Stimulated activated CD8-positive, alpha-beta memory T cell treated with anti-CD3 and anti-CD28 coated beads, Interleukin-12 subunit alpha, Interleukin-12 subunit beta, amount 100 ng/mL, for 1 hour (primary cell): ENCODE measurements around the gene TP63.

Experiments
- DNase-seq: peaks from one replicate; pipeline ENCODE4 v3.0.0-alpha.2; 2020; ENCODE audit warnings: low read depth

TP63 gene

DNA sequence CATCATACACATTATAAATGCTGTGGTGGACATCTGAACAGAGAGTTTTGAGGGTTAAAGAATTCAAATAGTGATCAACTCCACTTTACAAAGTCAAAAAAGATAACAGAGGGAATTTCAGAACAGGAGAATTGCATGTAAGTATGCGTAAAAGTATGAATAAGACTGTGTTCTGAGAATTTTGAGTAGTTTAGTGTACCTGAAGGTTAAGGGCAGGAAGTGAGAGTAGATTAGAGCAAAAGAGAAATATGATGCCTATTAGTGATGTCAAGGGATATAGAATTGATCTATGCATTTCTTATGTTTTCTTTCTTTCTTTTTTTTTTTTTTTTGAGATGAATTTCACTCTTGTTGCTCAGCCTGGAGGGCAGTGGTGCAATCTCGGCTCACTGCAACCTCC is 53.1 kb downstream of the TP63 start:
- no peak for DNase-seq

DNA sequence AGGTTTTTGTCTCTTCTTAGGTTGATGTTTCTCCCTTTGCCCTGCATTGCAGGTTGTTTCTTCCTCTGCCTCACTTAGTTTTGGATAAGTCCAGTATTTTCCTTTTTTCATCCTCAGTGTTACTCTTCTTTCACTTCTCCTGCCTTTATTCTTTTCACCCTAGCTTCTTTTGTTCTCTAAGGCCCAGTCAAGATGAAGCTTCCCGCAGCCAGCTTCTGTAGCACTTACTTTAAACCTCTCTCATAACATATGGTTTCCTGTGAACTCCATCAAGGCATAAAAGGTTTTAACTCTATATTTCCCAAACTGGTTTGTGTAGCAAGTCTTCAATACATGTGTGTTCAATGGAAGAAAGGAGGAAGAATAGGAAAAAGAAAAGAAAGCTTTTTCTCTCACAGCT is 54.1 kb downstream of the TP63 start:
- DNase-seq = no peak

DNA sequence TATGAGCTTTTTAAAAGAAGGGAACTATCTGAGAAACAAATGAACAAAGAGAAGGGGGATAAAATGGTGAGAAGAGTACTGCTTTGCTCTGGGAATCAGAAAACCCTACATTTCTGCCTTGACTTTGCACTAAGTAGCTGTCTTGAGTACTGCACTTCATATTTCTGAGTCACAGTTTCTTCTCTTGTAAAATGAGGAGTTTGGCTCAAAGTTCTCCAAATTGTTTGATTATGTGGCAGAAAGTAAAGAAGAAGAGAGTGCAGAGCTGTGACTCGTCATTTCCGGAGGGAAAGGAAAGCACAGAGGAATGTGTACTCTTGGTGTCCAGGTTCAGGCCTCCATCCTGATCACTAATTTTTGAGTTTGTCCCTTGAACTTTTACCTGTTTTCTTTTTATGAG is 54.7 kb downstream of the TP63 start:
- DNase-seq = no peak

DNA sequence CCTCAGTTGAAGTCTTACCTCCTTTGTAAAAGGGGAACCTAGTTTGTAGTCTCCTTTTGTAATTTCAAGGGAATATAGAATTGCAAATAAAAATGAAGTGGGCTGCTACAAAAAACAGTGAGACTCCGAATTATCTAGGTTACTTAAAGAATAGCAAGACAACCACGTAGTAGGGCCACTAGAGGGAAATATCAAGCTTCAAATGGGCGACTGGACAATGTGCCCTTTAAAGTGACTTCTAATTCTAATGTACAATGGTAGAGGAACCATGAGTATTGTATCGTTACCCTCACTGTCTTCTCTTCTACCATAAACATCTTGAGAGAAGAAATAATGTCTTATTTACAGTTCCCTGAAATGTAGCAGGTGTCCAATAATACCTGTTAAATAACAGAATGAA is 56.3 kb downstream of the TP63 start:
- DNase-seq = no peak

GRCh38 chr3:189688262-189688661 is 57.1 kb downstream of the TP63 start:
- no peak for DNase-seq

DNA sequence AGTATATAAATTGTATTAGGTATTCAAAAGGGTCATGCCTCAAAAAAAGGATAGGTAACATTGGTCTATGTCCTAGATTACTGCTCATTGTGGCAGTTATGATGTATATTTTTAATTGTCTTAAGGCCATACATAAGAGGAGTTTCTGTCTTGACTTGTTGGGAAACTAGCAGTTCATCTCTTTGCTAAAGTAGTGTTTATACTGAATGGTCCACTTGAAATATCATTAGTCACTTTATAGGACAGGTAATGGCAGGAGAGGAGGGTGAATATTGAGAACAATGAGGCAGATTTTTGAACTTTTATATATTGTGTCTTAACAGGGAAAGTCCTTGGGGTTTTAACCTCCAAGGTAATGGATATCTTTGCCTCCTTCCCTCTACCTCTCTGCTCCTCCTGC is 58.4 kb downstream of the TP63 start:
- DNase-seq = no peak

DNA sequence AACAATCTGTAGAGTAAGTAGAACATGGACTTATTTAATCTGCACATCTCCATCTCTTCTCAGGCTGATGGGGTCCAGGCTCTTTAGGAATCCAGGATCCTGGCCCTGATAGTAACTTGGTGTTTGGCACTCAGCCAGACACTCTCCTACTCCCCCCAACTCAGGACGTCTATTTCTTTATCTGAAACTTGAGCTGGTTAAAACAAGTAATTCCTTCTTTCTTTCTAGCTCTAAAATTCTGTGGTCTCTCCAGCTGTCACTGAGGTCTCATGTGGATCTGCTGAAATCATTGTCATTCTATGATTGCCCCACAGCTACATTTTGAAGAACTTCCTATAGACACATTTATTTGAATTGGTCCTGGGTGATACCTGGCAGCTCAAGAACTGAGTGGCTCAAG is 59.0 kb downstream of the TP63 start:
- DNase-seq = no peak

DNA sequence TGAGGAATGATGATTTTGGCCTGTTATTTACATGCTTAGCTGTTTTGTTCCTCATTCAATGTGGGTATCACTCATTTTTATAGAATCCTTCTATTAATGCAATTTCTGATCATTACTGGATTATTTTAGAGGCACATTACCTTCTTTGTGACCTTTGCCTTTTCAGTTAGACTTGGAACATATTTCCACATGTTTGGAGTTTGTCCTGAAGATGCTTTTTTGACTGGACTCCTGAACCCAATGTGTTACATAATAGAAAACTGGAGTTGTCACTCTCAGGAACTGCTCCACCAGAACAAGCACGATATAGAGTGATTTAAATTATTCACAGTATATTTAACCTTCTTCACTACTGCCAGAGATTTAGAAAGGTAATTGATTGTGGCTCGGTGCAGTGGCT is 59.5 kb downstream of the TP63 start:
- no peak for DNase-seq

DNA sequence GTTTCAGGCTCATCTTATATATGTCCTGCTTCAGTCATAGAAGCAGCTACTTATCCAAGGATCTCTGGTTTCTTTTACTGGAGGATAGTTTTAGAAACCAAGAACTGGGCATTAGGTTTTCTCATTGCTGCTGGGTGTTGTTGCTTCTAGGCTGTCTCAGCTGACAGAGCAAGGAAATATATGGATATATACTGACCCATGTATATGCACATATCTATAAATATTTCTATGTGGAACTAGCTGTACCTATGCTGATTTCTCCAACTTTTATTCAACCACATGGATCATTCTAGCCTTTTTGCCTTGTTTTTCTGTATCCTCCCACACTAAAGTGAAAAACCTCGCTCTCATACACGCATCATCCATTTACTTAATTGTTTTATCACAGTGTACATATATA is 64.2 kb downstream of the TP63 start:
- no peak for DNase-seq

- no peak for DNase-seq
Observed at GRCh38 chr3:189698811-189699210, 67.6 kb downstream of the TP63 start.

GRCh38 chr3:189699885-189700284 is 68.7 kb downstream of the TP63 start:
- no peak for DNase-seq

- DNase-seq = no peak
Observed at GRCh38 chr3:189702066-189702646, 71.0 kb downstream of the TP63 start.

GRCh38 chr3:189703865-189704264 is 72.7 kb downstream of the TP63 start:
- DNase-seq = no peak

DNA sequence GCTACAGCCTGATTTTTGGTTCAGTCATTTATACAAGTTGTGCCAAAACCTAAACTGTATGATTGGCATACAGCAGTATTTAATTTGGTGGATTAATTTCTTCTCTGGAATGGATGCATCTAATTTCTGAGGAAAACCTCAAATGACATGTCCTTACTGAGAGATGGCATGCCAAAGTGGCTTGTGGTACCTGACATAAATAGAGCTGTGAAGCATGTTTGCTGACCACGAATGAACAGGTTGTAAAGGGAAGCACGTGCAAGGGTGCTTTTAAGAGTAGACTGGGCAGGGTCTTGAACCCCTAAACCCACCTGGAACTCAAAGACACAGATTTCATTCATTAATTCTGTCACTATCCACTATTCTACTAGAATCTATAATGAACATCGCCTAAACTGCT is 77.2 kb downstream of the TP63 start:
- no peak for DNase-seq

GRCh38 chr3:189710620-189711402 is 79.6 kb downstream of the TP63 start:
- DNase-seq = no peak

GRCh38 chr3:189712906-189713483 is 81.8 kb downstream of the TP63 start:
- DNase-seq = no peak

GRCh38 chr3:189714991-189715961 is 84.1 kb downstream of the TP63 start:
- DNase-seq = no peak

DNA sequence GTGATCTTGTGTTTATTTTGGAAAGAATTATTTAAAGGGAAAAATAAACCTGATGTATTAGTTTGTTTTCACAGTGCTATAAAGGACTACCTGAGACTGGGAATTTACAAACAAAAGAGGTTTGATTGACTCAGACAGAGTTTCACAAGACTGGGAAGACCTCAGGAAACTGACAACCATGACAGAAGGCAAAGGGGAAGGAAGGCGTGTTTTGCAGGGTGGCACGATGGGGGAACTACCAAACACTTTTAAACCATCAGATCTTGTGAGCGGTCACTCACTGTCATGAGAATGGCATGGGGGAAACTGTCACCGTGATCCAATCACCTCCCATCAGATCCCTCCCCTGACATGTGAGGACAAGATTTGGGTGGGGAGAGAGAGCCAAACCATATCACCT is 87.0 kb downstream of the TP63 start:
- DNase-seq = no peak

DNA sequence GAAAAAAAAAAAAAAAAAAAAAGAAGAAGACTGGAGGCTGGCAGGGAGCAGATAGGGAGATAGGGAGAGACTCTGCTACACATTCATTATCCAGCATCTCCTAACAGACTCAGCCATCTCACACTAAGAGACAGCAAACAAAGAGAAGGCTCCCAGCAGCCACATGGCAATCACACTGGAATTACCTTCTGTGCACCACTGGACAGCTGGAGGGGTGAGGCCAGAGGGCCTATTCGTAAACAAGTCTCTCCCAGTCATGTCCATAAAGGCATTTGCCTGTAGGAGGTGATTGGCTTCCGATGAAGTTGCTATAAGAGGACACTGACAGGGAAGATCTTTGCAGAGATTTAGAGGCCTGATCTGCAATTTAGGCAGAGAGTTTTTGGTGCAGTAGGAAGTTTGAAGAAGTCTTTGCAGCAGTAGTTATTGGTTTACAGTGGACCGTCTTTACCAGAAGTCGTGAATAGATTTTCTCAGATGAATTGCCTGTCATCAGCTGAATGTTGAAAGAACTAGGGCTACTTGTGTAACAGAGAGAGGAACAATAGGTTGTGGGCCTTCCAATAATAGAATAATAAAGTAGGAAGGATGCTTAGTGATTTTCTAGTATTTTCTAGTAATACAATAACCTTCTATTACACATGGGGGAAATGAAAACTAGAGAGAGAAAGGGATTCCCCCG is 89.7 kb downstream of the TP63 start:
- DNase-seq = no peak

DNA sequence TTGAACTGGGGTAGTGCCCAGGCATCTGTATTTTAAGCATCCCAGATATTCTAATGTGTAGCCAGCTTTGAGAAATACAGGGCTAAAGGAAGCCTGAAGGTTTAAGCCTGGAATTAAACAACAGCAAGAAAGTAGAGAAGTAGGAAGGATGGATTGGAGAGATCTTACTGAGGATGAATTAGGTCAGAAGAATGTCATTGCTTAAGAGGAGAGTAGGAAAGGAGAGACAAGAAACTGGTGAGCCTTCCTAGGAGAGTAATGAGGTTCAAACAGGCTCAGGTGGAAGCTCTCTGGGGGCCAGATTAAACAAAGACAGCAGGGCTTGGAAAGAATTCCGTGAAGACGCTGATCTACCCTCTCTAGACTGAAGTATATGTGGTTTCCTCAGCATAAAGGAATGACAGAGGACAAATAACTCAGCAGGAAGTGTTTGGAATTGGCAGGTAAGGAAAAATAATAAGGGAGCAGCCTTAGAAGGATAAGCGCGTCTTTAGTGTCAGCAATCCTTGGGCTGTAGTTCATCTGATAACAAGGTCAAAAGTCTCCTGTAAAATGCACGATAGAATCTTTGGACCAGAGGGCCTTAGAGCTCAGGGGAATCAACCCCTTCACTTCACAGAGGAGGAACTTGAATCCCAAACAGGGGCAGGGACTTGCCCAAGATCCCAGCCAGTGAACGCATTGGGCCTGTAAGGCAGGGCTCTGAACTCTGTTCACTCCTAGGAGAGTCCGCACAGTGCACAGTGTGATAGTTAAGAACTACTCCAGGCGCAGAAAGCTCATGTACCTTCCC is 90.9 kb downstream of the TP63 start:
- DNase-seq = no peak

- no peak for DNase-seq
Observed at GRCh38 chr3:189724356-189724755, 93.2 kb downstream of the TP63 start.
